ENCODE results near the gene PLEKHA5.

Gene PLEKHA5

GRCh38 chr12:19189522-19189921 is 60.0 kb downstream of the PLEKHA5 start:
- H3K27ac ChIP-seq (ENCODE audit: low read depth, low read length, poor library complexity, severe bottlenecking) = no peak overlapping the region
- no peak overlapping the region for H3K9ac ChIP-seq (ENCODE audit: low read length)
- H3K4me1 ChIP-seq (ENCODE audit: insufficient read depth, low read length, severe bottlenecking) = no peaks in the 10 kb centered on the region
- no peaks in the 10 kb centered on the region for H3K27me3 ChIP-seq (ENCODE audit: insufficient read depth, low read length)
- no peaks in the 10 kb centered on the region for H3F3A ChIP-seq (ENCODE audit: insufficient read depth, low read length)
- no peaks in the 10 kb centered on the region for H3K79me2 ChIP-seq (ENCODE audit: insufficient read depth, low read length)
- H3K36me3 ChIP-seq (ENCODE audit: insufficient read depth, low read length) = no peaks in the 10 kb centered on the region
- TF ChIP-seq EZH2 (IDR thresholded peaks at IDR 0.05; ENCODE audit: borderline replicate concordance, low read length) (no peak), CTCF (IDR thresholded peaks at IDR 0.05; ENCODE audit: low read length) (no peak)
- H3K4me2 ChIP-seq (ENCODE audit: low read length) = no peak overlapping the region
- no peaks in the 10 kb centered on the region for H3K9me3 ChIP-seq (ENCODE audit: low read length)
- H3K9me2 ChIP-seq (ENCODE audit: low read depth, low read length) = no peaks in the 10 kb centered on the region
- no peak overlapping the region for H3K4me3 ChIP-seq (ENCODE audit: low read depth, low read length, poor library complexity, severe bottlenecking)
- no peak overlapping the region for H2AFZ ChIP-seq (ENCODE audit: low read length)
- no peaks in the 10 kb centered on the region for H4K20me1 ChIP-seq (ENCODE audit: insufficient read depth, low read length)

- Histone ChIP-seq H3K4me1 (ENCODE audit: insufficient read depth, low read length, severe bottlenecking) (no peaks in the 10 kb centered on the region), H3K36me3 (ENCODE audit: insufficient read depth, low read length) (no peaks in the 10 kb centered on the region), H3K9me3 (ENCODE audit: low read length) (no peaks in the 10 kb centered on the region), H3K27ac (ENCODE audit: low read depth, low read length, poor library complexity, severe bottlenecking) (no peak overlapping the region), H3K79me2 (ENCODE audit: insufficient read depth, low read length) (no peaks in the 10 kb centered on the region), H3K4me2 (ENCODE audit: low read length) (no peak overlapping the region), H3K9ac (ENCODE audit: low read length) (no peak overlapping the region), H2AFZ (ENCODE audit: low read length) (no peak overlapping the region), H3F3A (ENCODE audit: insufficient read depth, low read length) (no peaks in the 10 kb centered on the region), H3K27me3 (ENCODE audit: insufficient read depth, low read length) (no peaks in the 10 kb centered on the region), H3K9me2 (ENCODE audit: low read depth, low read length) (no peaks in the 10 kb centered on the region), H3K4me3 (ENCODE audit: low read depth, low read length, poor library complexity, severe bottlenecking) (no peak overlapping the region), H4K20me1 (ENCODE audit: insufficient read depth, low read length) (no peaks in the 10 kb centered on the region)
- TF ChIP-seq EZH2 (IDR thresholded peaks at IDR 0.05; ENCODE audit: borderline replicate concordance, low read length) = no peak
These were observed 60.9 kb downstream of the PLEKHA5 start for GRCh38 chr12:19190292-19191031.

- H3K79me2 ChIP-seq (ENCODE audit: insufficient read depth, low read length) = no peaks in the 10 kb centered on the region
- H3K36me3 ChIP-seq (ENCODE audit: insufficient read depth, low read length) = no peaks in the 10 kb centered on the region
- no peak overlapping the region for H2AFZ ChIP-seq (ENCODE audit: low read length)
- no peaks in the 10 kb centered on the region for H3F3A ChIP-seq (ENCODE audit: insufficient read depth, low read length)
- no peaks in the 10 kb centered on the region for H3K9me3 ChIP-seq (ENCODE audit: low read length)
- H3K9me2 ChIP-seq (ENCODE audit: low read depth, low read length) = no peaks in the 10 kb centered on the region
- H3K4me3 ChIP-seq (ENCODE audit: low read depth, low read length, poor library complexity, severe bottlenecking) = no peak overlapping the region
- TF ChIP-seq CTCF (IDR thresholded peaks at IDR 0.05; ENCODE audit: low read length) = no peak
- no peak for TF ChIP-seq EZH2 (IDR thresholded peaks at IDR 0.05; ENCODE audit: borderline replicate concordance, low read length)
- no peaks in the 10 kb centered on the region for H3K4me1 ChIP-seq (ENCODE audit: insufficient read depth, low read length, severe bottlenecking)
- no peak overlapping the region for H3K9ac ChIP-seq (ENCODE audit: low read length)
- H3K27me3 ChIP-seq (ENCODE audit: insufficient read depth, low read length) = no peaks in the 10 kb centered on the region
- no peak overlapping the region for H3K27ac ChIP-seq (ENCODE audit: low read depth, low read length, poor library complexity, severe bottlenecking)
- H3K4me2 ChIP-seq (ENCODE audit: low read length) = no peak overlapping the region
- H4K20me1 ChIP-seq (ENCODE audit: insufficient read depth, low read length) = no peaks in the 10 kb centered on the region
These were observed 61.6 kb downstream of the PLEKHA5 start for GRCh38 chr12:19191089-19191488.

GRCh38 chr12:19191563-19191962 is 62.0 kb downstream of the PLEKHA5 start:
- H3K79me2 ChIP-seq (ENCODE audit: insufficient read depth, low read length) = no peaks in the 10 kb centered on the region
- H3K4me2 ChIP-seq (ENCODE audit: low read length) = no peak overlapping the region
- no peak overlapping the region for H3K9ac ChIP-seq (ENCODE audit: low read length)

More at GRCh38 chr12:19191563-19191962, 62.0 kb downstream of the PLEKHA5 start:
- no peaks in the 10 kb centered on the region for H4K20me1 ChIP-seq (ENCODE audit: insufficient read depth, low read length)
- no peaks in the 10 kb centered on the region for H3K9me3 ChIP-seq (ENCODE audit: low read length)
- no peaks in the 10 kb centered on the region for H3K36me3 ChIP-seq (ENCODE audit: insufficient read depth, low read length)
- H3K4me1 ChIP-seq (ENCODE audit: insufficient read depth, low read length, severe bottlenecking) = no peaks in the 10 kb centered on the region
- H3K27me3 ChIP-seq (ENCODE audit: insufficient read depth, low read length) = no peaks in the 10 kb centered on the region
- no peaks in the 10 kb centered on the region for H3K9me2 ChIP-seq (ENCODE audit: low read depth, low read length)
- no peak overlapping the region for H3K4me3 ChIP-seq (ENCODE audit: low read depth, low read length, poor library complexity, severe bottlenecking)
- no peak overlapping the region for H3K27ac ChIP-seq (ENCODE audit: low read depth, low read length, poor library complexity, severe bottlenecking)
- TF ChIP-seq CTCF (IDR thresholded peaks at IDR 0.05; ENCODE audit: low read length) (no peak), EZH2 (IDR thresholded peaks at IDR 0.05; ENCODE audit: borderline replicate concordance, low read length) (no peak)
- H3F3A ChIP-seq (ENCODE audit: insufficient read depth, low read length) = no peaks in the 10 kb centered on the region
- H2AFZ ChIP-seq (ENCODE audit: low read length) = no peak overlapping the region

Measured in OCI-LY1 (cell line).